HG03025 (cell line): Measurements from ENCODE around the gene MEP1A.

Experiments
- ATAC-seq: cut with Tn5 transposase; IDR thresholded peaks from one replicate; pipeline ENCODE4 v1.9.1; 2021; ENCODE audit warnings: mild to moderate bottlenecking, moderate library complexity; ENCODE audit not compliant: unreplicated experiment, low FRiP score

The MEP1A gene

GRCh38 chr6:46888578-46888977, 95.4 kb downstream of the MEP1A start:
- ATAC-seq: no peak
